Esophagus mucosa (tissue), 1 donor: ENCODE measurements around the gene LRP1-AS. TPM values are rescaled to one million over a fixed set of nuclear protein-coding genes. Genes with fewer than 3 reads are reported as not detected.

ENCODE experiments used
- ATAC-seq: fragments of 200-7000 bp; cut with Tn5 transposase; one replicate; pipeline ENCODE4 v1.9.1; 2020
- total RNA-seq: library from RNA; stranded (reverse); gene quantifications from one replicate; pipeline ENCODE4 v1.2.4, GENCODE V29; 2023
- donor health status: DM: yes; HTN: yes; CAD: no.

Gene LRP1-AS
- total RNA-seq, 1 donor from 2014 or later = not detected

DNA sequence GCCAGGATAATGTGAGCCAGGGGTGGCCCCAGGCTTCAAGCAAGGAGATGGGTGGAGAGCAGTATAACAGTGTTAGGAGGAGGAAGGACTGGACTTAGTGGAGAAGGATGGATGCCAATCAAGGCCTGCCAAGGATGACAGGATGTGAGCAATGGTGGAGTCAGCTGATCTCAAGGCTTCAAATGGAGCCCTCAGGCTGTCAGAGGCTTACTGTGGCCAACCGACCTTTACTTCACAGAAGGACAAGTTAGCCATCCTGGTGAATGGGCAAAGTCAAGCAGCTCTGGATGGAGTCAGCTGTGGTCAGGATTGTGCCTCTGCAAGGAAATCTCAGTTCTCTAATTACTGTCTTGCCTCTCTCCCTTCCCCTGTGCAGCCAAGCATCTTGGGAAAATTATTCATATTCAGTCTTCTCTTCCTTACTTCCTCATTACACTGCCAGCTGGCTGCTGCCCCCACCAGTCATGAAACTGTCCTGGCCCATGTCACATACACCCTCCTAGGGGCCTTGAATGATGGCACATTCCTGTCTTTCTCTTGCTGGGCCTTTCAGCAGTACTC, 28.6 kb downstream of the LRP1-AS start:
- peak; percentile 76 for ATAC-seq

DNA sequence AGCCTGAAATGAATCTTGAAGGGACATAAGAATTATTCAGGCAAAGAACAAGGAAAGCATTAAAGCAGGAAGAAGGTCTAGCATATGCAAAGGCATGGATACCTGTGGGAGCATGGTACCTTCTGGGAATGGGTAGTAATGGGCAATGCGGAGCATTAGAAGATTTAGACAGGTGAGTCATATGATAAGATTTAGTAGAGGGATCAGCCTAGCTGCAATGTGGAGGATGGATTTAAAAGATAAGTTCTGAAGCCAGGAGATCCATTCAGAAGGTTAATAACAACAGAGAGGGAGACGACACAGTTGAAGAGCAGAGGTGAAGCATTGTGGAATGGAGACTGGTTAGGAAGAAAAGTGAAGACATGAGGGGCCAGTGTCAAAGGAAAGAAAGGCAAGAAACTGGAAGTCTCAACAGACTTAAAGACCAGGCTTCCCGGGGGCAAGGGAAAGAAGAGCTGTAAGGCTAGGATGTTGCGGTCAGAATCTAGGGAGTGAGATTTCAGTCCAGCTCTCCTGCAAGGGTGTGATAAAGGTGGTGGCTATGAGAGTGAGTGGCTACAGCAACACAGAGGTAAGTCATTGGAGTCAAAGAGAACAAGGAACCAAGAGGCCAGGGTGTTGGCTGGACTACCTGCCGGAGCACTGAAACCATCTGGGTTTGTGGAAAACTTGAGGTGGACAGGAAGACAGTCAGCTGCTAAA, 30.7 kb downstream of the LRP1-AS start:
- no peak for ATAC-seq

DNA sequence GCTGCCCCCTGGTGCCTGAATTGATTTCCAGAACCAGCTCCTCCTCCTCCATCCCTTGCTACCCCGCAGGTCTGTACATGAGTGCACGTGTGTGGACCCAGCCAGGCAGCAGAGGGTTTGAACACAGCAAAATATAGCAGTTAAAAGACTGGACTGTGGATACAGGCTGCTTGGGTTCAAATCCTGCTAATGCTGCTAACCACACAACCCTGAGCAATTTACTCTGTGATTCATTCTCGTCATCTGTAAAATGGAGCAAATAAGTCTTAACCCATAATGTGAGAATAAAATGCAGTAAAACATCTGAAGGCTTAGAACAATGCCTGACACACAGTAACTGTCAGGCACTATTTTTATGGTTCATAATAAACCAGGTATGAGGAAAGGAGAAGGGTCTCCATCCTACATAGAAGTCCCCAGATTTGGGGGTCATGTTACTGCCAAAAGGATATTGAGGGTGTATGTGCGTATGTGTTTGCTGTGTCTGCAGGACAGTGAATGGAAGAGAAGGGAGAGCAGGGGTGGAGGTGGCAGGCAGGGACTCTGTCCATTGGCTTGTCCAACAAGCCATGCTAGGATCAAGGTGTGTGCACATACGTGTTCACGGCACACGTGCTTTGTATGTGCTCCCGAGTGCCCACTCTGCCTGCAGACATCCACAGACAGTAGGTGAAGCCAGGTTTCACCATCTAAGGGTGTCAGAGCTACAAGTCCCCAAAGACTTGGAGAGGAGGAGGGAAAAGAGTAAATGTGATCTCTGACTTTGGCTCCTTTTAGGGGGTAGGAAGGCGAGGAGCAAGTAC, 34.7 kb downstream of the LRP1-AS start:
- ATAC-seq = no peak

DNA sequence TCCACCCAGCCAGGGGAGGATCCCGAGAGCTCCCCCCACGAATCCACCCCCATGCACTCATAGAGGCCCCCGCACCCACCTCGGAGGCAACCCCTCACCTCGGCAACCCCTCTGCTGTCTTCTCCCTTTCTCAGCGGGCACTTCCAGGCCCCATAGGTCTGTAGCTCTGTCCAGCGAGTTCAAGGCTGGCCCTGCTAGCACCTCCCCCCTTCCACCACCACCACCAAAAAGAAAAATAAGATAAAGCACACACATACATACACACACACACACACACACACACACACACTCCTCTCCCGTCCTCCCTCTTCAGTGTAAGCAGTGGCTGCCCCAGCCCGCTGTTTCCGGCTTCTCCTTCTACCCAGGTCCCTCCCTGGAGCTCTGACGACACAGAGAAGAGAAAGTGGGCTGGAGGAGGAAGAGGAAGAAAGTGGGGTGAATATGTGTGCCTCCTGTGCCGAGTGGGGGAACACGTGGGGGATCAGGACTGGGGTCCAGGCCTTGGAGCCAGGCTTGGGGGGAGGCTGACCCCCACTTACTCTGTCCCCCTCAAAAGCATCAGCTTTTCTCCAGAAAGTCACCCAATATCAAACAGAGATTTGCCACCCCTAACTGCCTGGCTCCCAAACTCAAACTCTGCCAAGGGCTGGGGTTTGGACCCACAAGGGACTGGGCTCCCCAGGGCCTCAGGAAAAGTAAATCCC, 36.2 kb downstream of the LRP1-AS start, which contains the start of gene STAT6:
STAT6 (minus strand) TSS at position 332 of the 704 bp plus-strand sequence. CDS start 3,084 bp downstream, outside the sequence.
- ATAC-seq = peak; percentile 79

DNA sequence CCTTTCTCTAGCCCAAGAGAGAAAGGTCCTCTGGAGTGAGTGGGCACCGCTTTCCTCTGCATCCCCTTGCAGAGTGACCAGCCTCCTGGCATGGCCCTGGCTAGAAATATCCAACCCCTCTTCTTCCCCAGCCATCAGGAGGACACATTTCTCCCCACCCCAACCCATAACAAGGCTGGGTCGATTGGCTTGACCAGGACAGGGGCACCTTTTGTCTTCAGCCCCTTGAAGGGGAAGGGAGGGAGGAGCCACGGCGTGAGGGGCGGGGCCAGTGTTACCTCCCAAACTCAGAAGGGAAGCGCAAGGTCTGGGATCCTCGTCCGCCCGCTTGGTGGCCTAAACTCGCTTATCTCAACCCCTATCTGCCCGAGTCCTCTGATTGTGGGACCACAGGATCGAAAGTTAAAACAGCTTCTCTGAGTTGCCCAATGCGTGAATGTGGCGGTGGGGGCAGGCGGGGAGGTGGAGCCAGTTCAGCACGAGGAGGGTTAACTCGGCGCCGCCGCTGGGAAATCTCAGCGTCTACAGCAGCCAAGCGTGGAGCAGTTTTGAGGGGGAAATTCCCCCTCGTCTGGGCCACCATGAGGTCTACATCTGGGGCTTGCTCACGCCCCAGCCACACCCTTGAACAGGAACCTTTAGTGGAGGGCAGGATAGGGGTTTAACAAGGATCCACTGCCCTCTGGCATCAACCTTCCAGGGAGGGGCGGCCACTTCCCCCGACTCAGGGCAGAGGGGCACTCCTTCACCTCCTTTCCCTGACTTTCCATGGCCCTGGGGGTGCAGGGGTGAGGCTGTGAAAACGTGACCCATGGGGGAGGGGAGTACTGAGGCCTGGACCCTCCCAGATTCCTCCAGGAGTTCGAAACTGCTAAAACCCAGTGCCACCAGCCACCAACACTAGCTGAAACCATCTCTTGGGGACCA, 37.1 kb downstream of the LRP1-AS start:
- ATAC-seq = peak; percentile 3

DNA sequence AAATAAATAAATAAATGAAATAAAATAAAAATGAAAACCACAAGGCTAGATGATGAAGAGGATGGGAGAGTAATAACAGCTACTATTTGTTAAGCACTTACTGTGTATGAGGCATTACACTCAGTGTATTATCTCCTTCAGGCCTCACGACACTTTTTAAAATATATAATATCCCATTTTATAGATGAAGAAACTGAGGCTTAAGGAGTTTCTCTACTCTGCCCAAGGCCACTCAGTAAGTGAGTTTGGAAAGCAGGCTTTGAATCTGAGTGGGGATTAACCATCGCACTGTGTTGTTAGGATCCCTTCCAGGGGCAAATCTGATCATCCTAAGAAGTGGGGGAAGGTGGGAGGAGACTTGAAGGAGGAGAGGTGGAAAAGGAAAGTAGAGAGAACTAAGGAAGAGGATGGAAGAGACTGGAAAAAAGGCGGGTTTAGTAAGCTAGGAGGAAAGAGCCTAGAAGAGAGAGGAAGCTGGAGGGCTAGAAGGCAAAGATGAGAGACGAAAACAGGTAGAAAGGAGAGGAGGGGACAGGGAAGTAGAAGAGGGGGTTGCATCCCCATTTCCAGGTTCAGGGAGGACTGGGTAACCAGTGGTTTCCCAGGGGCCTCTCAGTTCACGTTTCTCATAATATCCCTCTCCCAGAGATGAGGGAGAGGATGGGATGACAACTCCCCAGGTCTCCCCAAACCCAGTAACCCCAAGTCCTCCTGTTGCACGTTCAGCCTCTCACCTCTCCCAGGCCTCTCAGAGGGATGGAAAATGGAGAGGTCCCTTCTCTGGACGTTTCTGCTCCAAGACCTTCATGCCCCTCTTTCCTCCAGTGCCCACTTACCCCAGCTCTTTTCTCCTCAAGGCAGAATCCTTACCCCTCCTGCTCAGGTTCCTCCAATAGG, 38.0 kb downstream of the LRP1-AS start:
- ATAC-seq = no peak

DNA sequence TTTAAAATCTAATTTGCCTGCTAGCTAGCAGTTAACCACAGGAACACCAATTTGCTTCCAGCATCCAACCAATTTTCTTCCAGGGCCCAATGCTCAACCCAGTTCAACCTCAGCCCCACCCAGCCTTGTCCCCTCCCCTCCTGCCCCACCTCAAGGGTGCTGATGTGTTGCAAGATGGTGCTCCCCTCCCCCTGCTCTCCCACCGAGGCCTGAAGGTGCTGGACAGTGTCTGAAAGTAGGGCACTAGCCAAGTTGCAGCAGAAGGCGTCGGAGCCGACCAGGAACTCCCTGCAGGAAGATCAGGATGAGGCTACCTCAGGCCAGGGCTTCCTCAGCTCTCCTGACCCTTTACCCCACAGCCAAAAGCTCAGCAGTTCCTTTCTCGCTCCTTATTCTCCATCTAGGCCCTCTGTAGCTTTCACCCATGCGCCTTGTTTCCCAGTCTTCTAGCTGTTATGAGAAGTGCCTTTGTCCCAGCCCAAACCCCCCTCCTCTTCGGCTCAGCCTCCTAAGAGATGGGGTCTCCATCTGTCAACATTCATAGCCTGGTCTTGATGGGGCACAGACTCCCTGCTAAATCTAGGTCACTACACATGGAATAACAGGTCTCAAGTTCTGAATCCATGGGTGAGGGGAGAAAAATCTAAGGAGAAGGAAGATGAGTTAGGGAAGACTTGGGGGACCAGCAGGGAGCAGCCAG, 39.8 kb downstream of the LRP1-AS start:
- no peak for ATAC-seq

DNA sequence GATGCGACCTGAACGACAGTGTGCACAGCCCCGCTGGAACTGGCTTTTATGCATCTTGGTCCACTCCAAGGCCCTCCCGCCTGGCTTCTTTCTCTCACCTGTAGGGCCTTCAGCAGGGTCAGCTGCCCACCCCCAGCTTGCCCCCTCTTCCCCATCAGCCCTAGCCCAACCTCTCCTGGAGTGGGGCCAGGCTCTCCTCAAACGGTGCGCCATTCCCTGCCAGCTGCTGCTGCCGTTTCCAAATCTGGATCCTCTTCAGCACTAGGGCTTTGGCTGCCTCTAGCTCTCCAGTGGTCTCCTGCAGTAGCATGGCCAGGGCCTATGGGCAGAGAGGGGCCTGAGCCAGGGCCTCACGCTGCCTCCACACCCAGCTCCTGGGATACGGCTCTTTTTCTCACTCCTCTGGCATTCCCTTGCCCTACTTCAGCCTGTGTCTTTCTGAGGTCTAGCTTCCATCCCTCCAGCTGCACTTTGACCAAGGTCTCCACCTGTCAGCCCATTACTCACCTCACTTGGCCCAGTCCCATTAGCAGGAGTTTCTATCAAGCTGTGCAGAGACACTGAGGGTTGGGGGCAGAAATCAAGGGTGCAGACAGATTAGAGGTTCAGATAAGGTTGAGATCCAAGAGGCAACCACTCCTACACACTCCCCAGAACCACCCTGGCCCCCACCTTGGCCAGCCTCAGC, 41.3 kb downstream of the LRP1-AS start:
- no peak for ATAC-seq

DNA sequence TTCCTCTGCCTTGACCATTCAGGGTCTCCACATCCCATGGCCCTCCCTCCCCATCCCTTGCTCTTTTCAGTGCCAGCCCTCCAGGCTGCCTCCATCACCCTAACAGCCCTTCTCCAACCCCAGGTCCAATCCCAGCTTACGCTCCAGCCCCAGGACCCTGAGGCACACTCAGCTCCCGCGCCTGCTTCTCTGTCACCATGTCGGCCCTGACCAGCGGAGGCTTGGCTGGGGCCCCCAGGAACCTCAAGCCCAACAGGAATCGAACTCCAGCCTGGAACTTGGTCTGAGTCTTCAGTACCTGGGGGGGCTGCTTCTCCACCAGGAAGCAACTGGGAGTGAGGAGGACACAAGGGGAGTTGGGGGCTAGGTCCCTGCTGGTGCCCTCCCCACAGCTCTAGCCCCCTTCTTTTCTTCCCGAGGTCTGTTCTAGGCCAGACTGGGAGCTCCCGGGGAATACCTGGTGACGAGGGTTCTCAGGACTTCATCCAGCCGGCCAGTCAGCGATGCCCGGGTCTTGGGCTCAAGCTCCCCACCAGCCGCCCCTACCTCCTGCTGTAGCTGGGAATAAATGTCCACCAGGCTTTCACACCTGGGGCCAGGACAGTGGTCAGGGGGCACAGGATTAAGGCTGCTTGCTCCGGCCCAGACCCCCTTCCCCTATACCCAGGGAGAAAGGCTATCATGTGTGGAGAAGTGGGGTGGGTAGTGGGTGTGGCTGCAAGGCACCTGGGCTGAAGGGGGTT, 42.2 kb downstream of the LRP1-AS start:
- ATAC-seq = no peak

DNA sequence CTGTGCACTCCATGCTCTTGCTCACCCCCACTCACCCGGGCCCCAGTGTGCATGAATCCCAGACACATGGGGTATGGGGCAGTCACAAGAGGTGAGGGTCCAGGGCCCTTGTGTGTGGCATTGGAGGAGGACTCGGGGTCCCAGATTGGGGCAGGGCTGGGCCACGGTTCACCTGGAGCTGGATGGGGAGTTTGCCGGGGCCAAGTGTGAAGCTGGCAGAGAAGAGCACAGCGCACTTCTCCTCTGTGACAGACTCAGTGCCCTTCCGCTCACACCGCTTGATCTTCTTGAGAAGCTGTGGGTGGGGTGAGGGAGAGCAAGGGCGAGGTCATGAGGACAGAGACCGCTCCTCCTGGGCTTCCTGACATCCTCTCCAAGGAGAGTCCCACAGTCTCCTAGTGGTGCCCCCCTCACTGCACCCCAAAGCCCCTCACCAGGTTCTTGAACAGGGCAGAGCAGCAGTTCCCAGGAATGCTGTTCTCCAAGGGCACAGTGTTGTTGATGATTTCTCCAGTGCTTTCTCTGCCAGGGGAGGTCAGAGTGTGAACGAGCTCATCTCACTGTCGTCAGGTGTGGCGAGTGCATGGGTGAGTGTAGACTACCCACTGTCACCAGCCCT, 43.0 kb downstream of the LRP1-AS start:
- ATAC-seq = no peak

DNA sequence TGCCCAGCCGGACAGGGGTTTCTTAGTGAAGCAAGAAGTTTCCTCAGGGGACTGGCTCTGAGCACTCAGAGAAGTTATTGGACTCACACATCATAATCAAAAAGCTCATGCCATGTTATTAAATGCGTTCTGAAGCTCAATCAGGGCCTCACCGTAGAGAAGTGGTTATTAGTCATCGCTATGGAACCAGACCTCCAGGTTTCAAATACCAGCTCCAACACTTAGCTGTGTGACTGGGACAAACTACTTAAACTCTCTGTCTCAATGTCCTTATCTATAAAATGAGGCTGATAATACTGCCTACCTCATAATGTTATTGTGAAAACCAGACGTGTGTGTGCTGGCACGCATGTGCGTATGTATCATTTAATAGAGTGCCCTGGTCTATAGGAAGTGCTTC, 43.6 kb downstream of the LRP1-AS start:
- no peak for ATAC-seq

DNA sequence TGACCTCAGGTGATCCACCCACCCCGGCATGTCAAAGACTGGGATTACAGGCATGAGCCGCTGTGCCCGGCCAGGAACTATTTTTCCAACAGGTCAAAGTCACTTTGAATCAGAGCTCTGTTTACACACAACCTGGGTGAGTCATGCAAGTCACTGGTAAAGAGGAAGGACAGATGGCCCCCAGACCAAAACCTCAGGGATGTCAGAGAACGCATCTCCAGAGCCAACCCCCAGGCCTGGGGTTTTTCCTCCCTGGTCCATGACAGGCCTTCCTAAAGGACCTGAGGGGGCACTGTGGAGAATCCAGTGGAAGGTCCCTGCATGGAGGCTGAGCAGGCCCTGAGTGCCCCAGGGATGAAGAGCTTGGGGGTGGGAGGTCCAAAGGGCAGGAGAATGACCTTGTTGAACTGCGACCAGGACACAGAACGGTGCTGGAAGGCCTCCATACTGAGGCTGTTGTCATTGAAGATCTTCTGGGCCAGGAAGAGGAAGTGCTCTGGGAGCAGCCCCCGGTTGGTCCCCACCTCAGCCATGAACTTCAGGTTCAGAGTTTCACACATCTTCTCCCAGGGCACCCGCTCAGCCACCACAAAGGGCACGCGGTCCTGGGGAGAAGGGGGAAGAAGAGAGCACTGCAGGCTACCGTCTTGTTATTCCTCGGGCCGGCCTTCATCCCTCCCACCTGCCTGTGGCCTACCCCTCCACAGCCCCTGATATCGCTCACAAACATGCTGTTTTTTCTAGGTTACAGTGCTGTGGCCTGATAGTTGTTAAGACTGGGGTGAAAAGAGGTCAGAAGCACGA, 45.3 kb downstream of the LRP1-AS start:
- ATAC-seq = no peak

DNA sequence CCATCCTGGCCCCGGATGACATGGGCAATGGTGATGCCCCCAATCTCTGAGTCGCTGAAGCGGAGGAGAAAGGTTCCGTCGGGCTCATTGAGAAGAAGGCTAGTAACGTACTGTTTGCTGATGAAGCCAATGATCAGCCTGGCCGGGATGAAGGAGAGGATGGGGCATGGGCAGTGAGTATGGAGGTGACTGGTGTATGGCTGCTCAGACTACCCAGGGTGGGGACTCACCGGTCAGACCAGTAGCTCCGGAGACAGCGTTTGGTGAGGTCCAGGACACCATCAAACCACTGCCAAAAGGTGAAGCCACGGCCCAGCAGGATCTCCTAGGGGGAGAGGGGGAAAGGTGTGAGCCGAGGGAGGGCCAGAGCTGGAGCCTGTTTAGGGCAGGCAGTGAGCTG, 47.7 kb downstream of the LRP1-AS start:
- no peak for ATAC-seq

DNA sequence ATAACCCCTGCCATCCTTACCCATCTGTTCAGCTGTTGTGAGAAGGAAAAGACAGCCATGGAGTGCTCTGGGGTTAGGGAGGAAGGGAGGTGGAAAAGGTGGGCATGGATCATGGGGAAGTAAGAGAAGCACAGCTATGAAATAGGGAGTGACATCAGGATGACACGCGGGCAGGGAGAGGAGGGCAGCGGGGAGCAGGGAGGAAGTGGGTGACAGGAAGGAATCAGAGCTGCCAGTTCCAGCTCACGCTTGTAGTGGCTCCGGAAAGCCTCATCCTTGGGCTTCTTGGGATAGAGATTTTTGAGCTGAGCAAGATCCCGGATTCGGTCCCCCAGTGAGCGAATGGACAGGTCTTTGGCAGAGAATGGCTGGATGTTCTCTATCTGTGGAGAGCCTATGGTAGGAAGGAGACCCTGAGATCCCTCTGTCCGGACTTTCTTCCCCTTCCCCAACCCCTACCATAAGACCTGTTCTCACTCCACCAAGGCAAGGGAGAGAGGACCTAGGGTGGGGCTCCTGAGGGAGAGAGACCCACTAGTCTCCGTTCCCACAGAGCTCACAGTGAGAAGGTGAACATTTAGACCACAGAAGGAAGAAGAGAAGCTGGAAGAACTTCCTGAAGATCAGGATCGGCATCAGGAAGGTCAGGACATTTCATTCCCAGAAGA, 48.2 kb downstream of the LRP1-AS start:
- ATAC-seq = no peak

DNA sequence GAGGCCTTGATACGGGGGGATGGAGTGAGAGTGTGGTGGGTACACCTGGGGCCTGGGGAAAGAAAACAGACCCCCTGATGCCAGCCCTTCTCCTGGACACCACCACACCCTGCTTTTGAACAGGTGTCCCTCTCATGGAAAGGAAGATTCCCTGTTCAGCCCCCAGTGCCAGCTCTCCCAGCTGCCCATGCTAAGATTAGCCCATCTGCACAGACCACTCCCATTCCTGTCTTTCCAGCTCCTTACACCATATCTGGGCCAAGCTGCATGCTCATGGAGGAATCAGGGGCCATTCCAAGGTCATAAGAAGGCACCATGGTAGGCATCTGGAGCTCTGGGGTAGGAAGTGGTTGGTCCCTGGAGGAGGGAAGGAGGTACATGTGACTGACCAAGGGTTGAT, 48.9 kb downstream of the LRP1-AS start:
- ATAC-seq = no peak

DNA sequence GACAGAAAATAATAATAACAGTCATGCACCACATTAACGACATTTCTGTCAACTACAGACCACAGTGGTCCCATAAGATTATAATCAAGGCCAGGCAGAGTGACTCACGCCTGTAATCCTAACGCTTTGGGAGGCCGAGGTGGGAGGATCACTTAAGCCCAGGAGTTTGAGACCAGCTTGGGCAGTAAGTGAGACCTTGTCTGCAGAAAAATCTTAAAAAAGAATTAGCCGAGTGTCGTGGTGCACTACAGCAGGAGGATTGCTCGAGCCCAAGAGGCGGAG, 49.9 kb downstream of the LRP1-AS start:
- no peak for ATAC-seq
